Measurements from ENCODE around the gene ACTA1. TPM values are rescaled to one million over a fixed set of nuclear protein-coding genes. Genes with fewer than 3 reads are reported as not detected.

The ACTA1 gene
- total RNA-seq, 4 donors from 2014 or later, result not detected

DNA sequence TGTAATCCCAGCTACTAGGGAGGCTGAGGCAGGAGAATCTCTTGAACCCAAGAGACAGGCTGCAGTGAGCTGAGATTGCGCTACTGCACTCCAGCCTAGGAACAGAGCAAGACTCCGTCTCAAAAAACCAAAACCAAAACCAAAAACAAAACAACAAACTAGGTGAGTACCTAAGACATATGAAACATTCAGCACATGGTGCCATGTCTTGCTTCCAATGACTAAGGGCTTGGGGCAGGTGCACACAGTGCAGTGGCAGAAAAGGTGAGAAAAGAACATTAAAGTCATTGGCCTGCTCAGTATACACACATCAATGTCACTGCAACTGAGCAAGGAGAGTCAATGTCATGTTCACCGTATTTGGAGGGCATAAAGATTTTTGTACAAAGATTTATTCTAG lies 4.1 kb upstream of the ACTA1 start:
- no peak for TF ChIP-seq CTCF (IDR thresholded peaks at IDR 0.05; ENCODE audit: low read depth)

DNA sequence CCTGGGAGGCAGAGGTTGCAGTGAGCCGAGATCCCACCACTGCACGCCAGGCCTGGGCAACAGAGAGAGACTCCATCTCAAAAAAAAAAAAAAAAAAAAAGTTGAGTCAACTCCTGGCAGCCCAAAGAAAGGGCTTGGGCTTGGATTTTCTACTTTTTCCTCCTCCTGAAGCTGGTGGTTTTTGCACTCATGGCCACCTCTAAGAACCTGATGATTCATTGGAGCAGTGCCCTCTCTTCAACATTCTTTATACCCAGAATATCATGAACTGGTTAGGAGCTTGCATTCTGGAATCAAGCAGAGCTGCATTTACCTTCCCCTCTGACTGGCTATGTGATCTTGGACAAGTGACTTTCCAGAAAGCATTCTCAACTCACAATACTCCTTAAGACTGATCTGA lies 3.5 kb upstream of the ACTA1 start:
- TF ChIP-seq CTCF (IDR thresholded peaks at IDR 0.05; ENCODE audit: low read depth), result no peak

DNA sequence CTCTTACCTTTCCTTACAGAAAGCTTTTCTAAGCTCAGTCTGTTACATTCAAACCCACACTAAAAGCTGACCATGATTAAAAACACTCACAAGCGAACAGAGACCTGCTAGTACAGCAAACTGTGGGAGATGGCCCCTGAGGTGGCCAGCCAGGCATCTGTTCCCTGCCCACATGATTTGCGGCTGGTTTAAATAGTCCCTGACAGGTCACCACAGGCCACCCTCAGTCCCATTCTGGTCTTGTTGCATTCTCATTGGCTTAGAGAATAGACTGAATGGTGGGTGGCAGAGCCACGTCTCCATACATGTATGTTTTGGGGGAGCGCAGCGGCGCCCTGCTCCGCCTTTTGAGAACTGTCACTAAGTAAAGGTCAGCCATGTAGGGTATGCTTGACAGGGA lies 2.3 kb upstream of the ACTA1 start:
- no peak for TF ChIP-seq CTCF (IDR thresholded peaks at IDR 0.05; ENCODE audit: low read depth)

DNA sequence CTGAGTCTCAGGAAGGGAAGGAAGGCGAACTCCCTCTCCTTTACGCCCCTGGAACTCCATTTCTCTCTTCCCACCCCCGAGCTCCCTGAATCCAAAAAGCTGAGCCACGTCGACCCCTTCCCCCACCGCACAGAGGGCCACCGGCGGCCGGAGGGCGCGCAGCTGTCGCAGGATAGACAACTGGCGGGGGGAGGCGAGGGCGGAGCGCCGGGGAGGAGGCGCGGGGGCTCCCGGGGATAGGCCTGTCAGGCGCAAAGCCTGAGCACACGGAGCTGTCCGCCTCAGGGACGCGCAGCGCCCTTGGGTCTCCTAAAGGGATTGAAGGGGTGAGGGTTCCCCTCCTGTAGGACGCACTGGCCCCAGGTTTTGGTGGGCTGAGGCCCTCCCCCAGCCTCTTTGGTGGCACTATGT lies 752 bp upstream of the ACTA1 start:
- TF ChIP-seq CTCF (IDR thresholded peaks at IDR 0.05; ENCODE audit: low read depth), result no peak

DNA sequence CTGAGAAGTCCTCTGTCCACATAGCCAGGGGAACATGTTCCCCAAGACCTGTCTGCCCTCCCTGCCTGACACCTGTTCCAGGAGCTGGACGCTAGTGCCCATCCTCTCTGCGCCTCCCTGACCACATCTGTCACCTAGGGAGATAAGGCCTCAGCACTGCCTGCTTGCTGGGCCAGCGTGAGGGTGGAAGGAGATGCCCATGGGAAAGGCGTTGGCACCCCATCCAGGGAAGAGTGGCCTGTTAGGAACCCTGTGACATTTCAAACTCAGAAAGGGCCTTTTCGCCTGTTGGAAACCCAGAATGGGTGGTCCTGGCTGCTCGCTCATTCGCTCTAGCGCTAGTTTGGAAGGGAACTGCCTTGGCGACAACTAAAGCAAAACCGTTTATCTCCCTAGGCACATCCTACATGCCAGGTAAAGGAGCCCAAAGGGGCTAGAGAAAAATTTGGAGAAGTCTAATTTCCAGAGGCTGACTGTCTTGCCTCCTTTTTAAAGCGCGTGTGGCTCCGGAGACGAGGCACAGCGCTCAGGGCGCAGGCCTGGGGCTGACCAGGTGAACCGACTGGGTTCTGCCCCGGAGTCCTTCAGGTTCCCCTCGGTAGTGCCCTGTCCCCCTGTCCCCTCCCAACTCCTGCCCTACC lies 410 bp downstream of the ACTA1 start:
- TF ChIP-seq CTCF (IDR thresholded peaks at IDR 0.05; ENCODE audit: low read depth), result no peak

GRCh38 chr1:229432905-229433304 lies 989 bp downstream of the ACTA1 start:
- no peak for TF ChIP-seq CTCF (IDR thresholded peaks at IDR 0.05; ENCODE audit: low read depth)

GRCh38 chr1:229432116-229432461 lies 1.8 kb downstream of the ACTA1 start:
- no peak for TF ChIP-seq CTCF (IDR thresholded peaks at IDR 0.05; ENCODE audit: low read depth)

All from subcutaneous adipose tissue (tissue), 4 donors.